ENCODE results near the gene PROSER3.
"Not testable (repeated sequence)": the region's sequence is repeated elsewhere in the genome, so short reads cannot be mapped to it uniquely, and the experiment has no call there.

DNA sequence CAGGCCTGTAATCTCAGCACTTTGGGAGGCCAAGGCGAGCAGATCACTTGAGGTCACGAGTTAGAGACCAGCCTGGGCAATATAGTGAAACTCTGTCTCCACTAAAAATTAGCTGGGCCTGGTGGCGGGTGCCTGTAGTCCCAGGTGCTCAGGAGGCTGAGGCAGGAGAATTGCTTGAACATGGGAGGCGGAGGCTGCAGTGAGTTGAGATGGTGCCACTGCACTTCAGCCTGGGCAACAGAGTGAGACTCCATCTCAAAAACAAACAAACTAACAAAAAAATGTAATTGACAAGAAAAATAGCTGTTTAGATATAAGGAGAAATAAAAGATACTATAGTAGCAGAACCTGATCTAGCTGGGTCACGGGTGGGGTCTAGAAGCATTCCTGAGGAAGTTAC is 14.4 kb downstream of the PROSER3 start:
- not testable (repeated sequence) for TF ChIP-seq ARNT (IDR thresholded peaks at IDR 0.05); SP1 (IDR thresholded peaks at IDR 0.05); BHLHE40 (IDR thresholded peaks at IDR 0.05; ENCODE audit: borderline replicate concordance); SUZ12 (IDR thresholded peaks at IDR 0.05); FOXK2 (IDR thresholded peaks at IDR 0.05); FOXA1 (IDR thresholded peaks at IDR 0.05); CTBP1 (IDR thresholded peaks at IDR 0.05; ENCODE audit: borderline replicate concordance); HDGF (IDR thresholded peaks at IDR 0.05; ENCODE audit: borderline replicate concordance); ELF4 (IDR thresholded peaks at IDR 0.05); ZNF384 (IDR thresholded peaks at IDR 0.05); FOXM1 (IDR thresholded peaks at IDR 0.05; ENCODE audit: borderline replicate concordance)
- TF ChIP-seq, protein P1, sequence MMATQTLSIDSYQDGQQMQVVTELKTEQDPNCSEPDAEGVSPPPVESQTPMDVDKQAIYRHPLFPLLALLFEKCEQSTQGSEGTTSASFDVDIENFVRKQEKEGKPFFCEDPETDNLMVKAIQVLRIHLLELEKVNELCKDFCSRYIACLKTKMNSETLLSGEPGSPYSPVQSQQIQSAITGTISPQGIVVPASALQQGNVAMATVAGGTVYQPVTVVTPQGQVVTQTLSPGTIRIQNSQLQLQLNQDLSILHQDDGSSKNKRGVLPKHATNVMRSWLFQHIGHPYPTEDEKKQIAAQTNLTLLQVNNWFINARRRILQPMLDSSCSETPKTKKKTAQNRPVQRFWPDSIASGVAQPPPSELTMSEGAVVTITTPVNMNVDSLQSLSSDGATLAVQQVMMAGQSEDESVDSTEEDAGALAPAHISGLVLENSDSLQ (IDR thresholded peaks at IDR 0.05) = not testable (repeated sequence)
